Measurements from ENCODE around the gene IFI27L2.

The IFI27L2 gene

GRCh38 chr14:94098326-94098992 lies 30.9 kb downstream of the IFI27L2 start:
- DNase-seq (ENCODE audit: low read depth) = no peak
- TF ChIP-seq CTCF (IDR thresholded peaks at IDR 0.05; ENCODE audit: low read depth, low read length, missing control alignments) = no peak
- no peak overlapping the region for H3K4me3 ChIP-seq (ENCODE audit: low read depth, low read length)

- no peak overlapping the region for H3K4me3 ChIP-seq (ENCODE audit: low read depth, low read length)
- DNase-seq (ENCODE audit: low read depth) = no peak
- no peak for TF ChIP-seq CTCF (IDR thresholded peaks at IDR 0.05; ENCODE audit: low read depth, low read length, missing control alignments)
Measured at GRCh38 chr14:94097091-94097490, 32.3 kb downstream of the IFI27L2 start.

GRCh38 chr14:94093418-94093817 lies 36.0 kb downstream of the IFI27L2 start:
- H3K4me3 ChIP-seq (ENCODE audit: low read depth, low read length) = no peak overlapping the region
- DNase-seq (ENCODE audit: low read depth) = no peak
- TF ChIP-seq CTCF (IDR thresholded peaks at IDR 0.05; ENCODE audit: low read depth, low read length, missing control alignments) = no peak

- no peak overlapping the region for H3K4me3 ChIP-seq (ENCODE audit: low read depth, low read length)
- TF ChIP-seq CTCF (IDR thresholded peaks at IDR 0.05; ENCODE audit: low read depth, low read length, missing control alignments) = no peak
- no peak for DNase-seq (ENCODE audit: low read depth)
Measured at GRCh38 chr14:94089479-94089878, 39.9 kb downstream of the IFI27L2 start.

GRCh38 chr14:94088516-94088915 lies 40.9 kb downstream of the IFI27L2 start:
- DNase-seq (ENCODE audit: low read depth) = no peak
- H3K4me3 ChIP-seq (ENCODE audit: low read depth, low read length) = no peak overlapping the region
- no peak for TF ChIP-seq CTCF (IDR thresholded peaks at IDR 0.05; ENCODE audit: low read depth, low read length, missing control alignments)

GRCh38 chr14:94087891-94088290 lies 41.5 kb downstream of the IFI27L2 start:
- H3K4me3 ChIP-seq (ENCODE audit: low read depth, low read length) = no peak overlapping the region
- no peak for DNase-seq (ENCODE audit: low read depth)
- no peak for TF ChIP-seq CTCF (IDR thresholded peaks at IDR 0.05; ENCODE audit: low read depth, low read length, missing control alignments)

- H3K4me3 ChIP-seq (ENCODE audit: low read depth, low read length) = peak overlapping the region; percentile 95
- no peak for TF ChIP-seq CTCF (IDR thresholded peaks at IDR 0.05; ENCODE audit: low read depth, low read length, missing control alignments)
- no peak for DNase-seq (ENCODE audit: low read depth)
Measured at GRCh38 chr14:94081386-94081820, 48.0 kb downstream of the IFI27L2 start.

All from GM12864 (cell line).